Gastroesophageal sphincter (tissue), 3 donors: ENCODE data around the gene GNAQ.

Source experiments
- CTCF ChIP-seq, 4 experiments: fragments of 200-600 bp in 2 of 4; fragments of 450-650 bp in 2 of 4; sonication (generic) in 1 of 4; IDR thresholded peaks; one replicate each; pipeline ENCODE4 v1.5.1; 2017 to 2019; ENCODE audit warnings: antibody characterized with exemption in 4 of 4, mild to moderate bottlenecking in 2 of 4, moderate library complexity in 2 of 4
- EP300 ChIP-seq: sonication (generic); formaldehyde crosslinking; IDR thresholded peaks from one replicate; pipeline ENCODE4 v1.6.1; 2017; ENCODE audit warnings: antibody characterized with exemption, mild to moderate bottlenecking
- POLR2A ChIP-seq, 2 donors: fragments of 450-650 bp; IDR thresholded peaks; one replicate each; pipeline ENCODE4 v1.6.1; 2017; ENCODE audit warnings: antibody characterized with exemption in 2 of 2, mild to moderate bottlenecking in 2 of 2, moderate library complexity in 1 of 2
- POLR2AphosphoS5 ChIP-seq: sonication (generic); formaldehyde crosslinking; IDR thresholded peaks from one replicate; pipeline ENCODE4 v1.6.1; 2017; ENCODE audit warnings: antibody characterized with exemption

DNA sequence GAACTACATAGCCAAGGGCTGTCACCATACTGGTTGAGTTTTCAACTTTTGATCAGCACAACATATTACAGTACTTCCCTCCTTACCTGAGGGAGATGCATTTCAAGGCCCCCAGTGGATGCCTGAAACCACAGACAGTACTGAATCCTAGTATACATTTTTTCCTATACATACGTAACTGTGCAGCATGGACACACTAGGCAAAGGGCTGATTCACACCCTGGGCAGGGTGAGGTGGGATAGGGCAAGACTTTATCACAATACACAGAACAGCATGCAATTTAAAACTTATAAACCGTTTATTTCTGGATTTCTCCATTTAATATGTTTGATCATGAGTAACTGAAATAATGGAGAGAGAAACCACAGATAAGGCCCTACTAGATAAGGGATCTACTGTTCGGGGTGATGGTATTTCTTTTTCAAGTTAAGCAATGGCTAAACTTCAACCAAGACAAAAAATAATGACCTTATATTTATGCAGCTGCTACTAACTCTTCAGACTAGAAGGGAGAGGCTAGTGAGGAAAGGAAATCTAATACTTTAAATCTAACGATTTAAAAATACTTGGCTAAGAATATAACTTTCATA lies 196.6 kb downstream of the GNAQ start:
- TF ChIP-seq CTCF (IDR thresholded peaks at IDR 0.05) (no peak), EP300 (no peak), POLR2AphosphoS5 (no peak), POLR2A (IDR thresholded peaks at IDR 0.05) (no peak)
